Immature natural killer cell (primary cell): Measurements from ENCODE around the gene ASB13. TPM values are rescaled to one million over a fixed set of nuclear protein-coding genes. Genes with fewer than 3 reads are reported as not detected.

Experiments
- DNase-seq, 3 donors: peaks; one replicate each; pipeline ENCODE4 v3.0.0; 2022; ENCODE audit warnings: mixed read lengths in 1 of 3
- H3K27ac Mint-ChIP-seq, 6 donors: one replicate each; pipeline ENCODE4 v1.8.0; 2020; ENCODE audit warnings: mixed read lengths in 6 of 6, mild to moderate bottlenecking in 5 of 6, inconsistent platforms in 4 of 6, moderate library complexity in 3 of 6
- H3K27me3 Mint-ChIP-seq, 3 donors: one replicate each; pipeline ENCODE4 v1.8.0; 2020 to 2021; ENCODE audit warnings: low read depth in 3 of 3, mild to moderate bottlenecking in 3 of 3, mixed read lengths in 3 of 3, moderate library complexity in 3 of 3, inconsistent platforms in 1 of 3
- H3K36me3 Mint-ChIP-seq, 3 donors: one replicate each; pipeline ENCODE4 v1.8.0; 2020; ENCODE audit warnings: mixed read lengths in 3 of 3, inconsistent platforms in 2 of 3, mild to moderate bottlenecking in 2 of 3
- H3K4me1 Mint-ChIP-seq, 2 donors: one replicate each; pipeline ENCODE4 v1.8.0; 2020; ENCODE audit warnings: inconsistent platforms in 2 of 2, mild to moderate bottlenecking in 2 of 2, mixed read lengths in 2 of 2, moderate library complexity in 1 of 2
- H3K4me3 Mint-ChIP-seq, 5 donors: one replicate each; pipeline ENCODE4 v1.8.0; 2020; ENCODE audit warnings: mild to moderate bottlenecking in 5 of 5, mixed read lengths in 5 of 5, inconsistent platforms in 3 of 5, moderate library complexity in 3 of 5
- H3K9me3 Mint-ChIP-seq, 6 donors: one replicate each; pipeline ENCODE4 v1.8.0; 2020; ENCODE audit warnings: mild to moderate bottlenecking in 6 of 6, mixed read lengths in 6 of 6, inconsistent platforms in 4 of 6, moderate library complexity in 3 of 6
- polyA plus RNA-seq, 3 donors: library from polyadenylated mRNA; unstranded; fragments of 300-500 nt; fragmentation: Illumina TruSeq; gene quantifications; one replicate each; pipeline ENCODE4 v1.2.3, GENCODE V29; 2021

ASB13 gene
- 1 to 10 TPM in 2 of 3 donors, not detected in 1; 2.8 to 4.1 TPM for polyA plus RNA-seq

- peak; percentile 11 to 28 (median 25) for DNase-seq
- peak within 1 kb of the TSS in 3 of 6 donors; percentile 45 to 59 (median 46) for H3K27ac Mint-ChIP-seq
- H3K4me3 Mint-ChIP-seq, result peak within 1 kb of the TSS; percentile 87 to 94 (median 91)
- H3K9me3 Mint-ChIP-seq, result no peaks in the 10 kb centered on the region
- no peaks in the 10 kb centered on the region for H3K36me3 Mint-ChIP-seq
- peaks cover 4 to 18% (median 10%) of the 10 kb centered on the region in 3 donors for H3K27me3 Mint-ChIP-seq
- H3K4me1 Mint-ChIP-seq, result peaks cover 10 to 16% of the 10 kb centered on the region in 2 donors
These were observed at the start of gene ASB13 for GRCh38 chr10:5666008-5666840. ASB13 (minus strand) TSS chr10:5666595; CDS start chr10:5666551, 44 bp downstream.

DNA sequence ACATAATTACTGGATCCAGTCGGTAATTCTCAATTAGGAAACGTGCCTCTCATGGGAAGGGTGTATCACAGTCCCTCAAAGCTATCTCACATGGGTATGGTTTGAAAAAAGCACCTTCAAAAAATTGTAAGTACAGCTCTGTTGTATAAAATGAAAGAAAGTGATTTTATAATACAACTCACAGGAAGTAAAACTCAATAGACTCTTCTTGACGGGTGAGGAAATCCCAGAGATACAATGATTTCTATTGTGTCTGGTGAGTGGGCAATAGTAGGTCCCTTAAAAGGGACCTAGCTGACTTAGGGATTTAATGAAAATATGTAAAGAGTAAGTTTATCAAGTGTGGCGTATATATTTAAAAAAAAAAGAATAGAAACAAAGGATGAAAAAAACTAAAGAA, 45.2 kb upstream of the ASB13 start:
- no peaks in the 10 kb centered on the region for H3K36me3 Mint-ChIP-seq
- DNase-seq, result peak in 1 of 3 donors; percentile 6
- H3K27me3 Mint-ChIP-seq, result peaks cover 0 to 2% (median 1%) of the 10 kb centered on the region in 3 donors
- peak overlapping the region; percentile 73 to 84 (median 81) for H3K4me3 Mint-ChIP-seq
- no peaks in the 10 kb centered on the region for H3K9me3 Mint-ChIP-seq
- peaks cover 36 to 72% of the 10 kb centered on the region in 2 donors for H3K4me1 Mint-ChIP-seq
- H3K27ac Mint-ChIP-seq, result peak overlapping the region; percentile 76 to 90 (median 88)

- H3K27ac Mint-ChIP-seq, result peak overlapping the region; percentile 76 to 90 (median 88)
- peaks cover 0 to 2% (median 1%) of the 10 kb centered on the region in 3 donors for H3K27me3 Mint-ChIP-seq
- DNase-seq, result peak in 2 of 3 donors; percentile 7 to 10
These were observed 44.5 kb upstream of the ASB13 start for GRCh38 chr10:5710859-5711258.

GRCh38 chr10:5709865-5710264, 43.5 kb upstream of the ASB13 start:
- Mint-ChIP-seq H3K36me3 (no peaks in the 10 kb centered on the region), H3K4me1 (peaks cover 40 to 89% of the 10 kb centered on the region in 2 donors), H3K27me3 (peaks cover 0 to 2% (median 1%) of the 10 kb centered on the region in 3 donors), H3K9me3 (no peaks in the 10 kb centered on the region), H3K4me3 (peak overlapping the region in 4 of 5 donors; percentile 3 to 47 (median 30)), H3K27ac (peak overlapping the region; percentile 10 to 58 (median 48))
- DNase-seq, result no peak

More at GRCh38 chr10:5710859-5711258, 44.5 kb upstream of the ASB13 start:
- no peaks in the 10 kb centered on the region for H3K9me3 Mint-ChIP-seq
- H3K4me3 Mint-ChIP-seq, result peak overlapping the region; percentile 73 to 84 (median 81)
- H3K4me1 Mint-ChIP-seq, result peaks cover 36 to 79% of the 10 kb centered on the region in 2 donors
- no peaks in the 10 kb centered on the region for H3K36me3 Mint-ChIP-seq

DNA sequence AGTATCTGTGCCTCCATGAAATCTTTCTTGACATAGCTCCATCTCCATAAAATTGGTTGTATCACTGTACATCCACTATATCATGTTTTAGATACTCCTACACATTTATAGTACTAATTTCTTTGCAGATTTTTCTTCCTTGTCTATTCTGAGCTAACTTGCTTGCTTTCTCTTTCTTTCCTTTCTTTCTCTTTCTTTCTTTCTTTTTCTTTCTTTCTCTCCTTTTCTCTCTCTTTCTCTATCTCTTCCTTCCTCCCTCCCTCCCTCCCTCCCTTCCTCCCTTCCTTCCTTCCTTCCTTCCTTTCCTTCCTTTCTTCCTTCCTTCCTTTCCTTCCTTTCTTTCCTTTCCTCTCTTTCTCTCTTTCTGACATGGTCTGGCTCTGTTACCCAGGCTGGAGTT, 42.0 kb upstream of the ASB13 start:
- Mint-ChIP-seq H3K4me1 (peaks cover 41 to 86% of the 10 kb centered on the region in 2 donors), H3K4me3 (no peak overlapping the region), H3K27ac (no peak overlapping the region), H3K36me3 (no peaks in the 10 kb centered on the region), H3K9me3 (no peaks in the 10 kb centered on the region), H3K27me3 (peaks cover 0 to 2% (median 1%) of the 10 kb centered on the region in 3 donors)
- DNase-seq, result no peak

DNA sequence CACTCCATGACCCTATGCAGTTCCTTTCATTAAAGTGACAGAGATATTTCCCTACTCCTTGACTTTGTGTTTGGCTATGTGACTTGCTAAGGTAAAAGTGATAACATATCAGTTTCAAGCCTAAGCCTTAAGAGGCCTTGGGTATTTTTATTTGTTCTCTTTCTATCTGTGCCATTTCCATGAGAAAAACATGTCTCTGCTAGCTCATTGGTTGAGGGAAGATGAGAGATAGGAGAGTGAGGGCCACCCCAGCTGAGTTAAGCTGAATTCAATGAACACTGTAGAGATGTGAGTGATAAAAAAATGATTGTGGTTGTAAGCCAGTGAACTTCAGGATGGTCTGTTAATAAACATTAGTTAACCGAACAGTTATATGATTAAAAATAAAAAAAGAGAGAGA, 31.7 kb upstream of the ASB13 start:
- Mint-ChIP-seq H3K4me1 (peaks cover 28 to 42% of the 10 kb centered on the region in 2 donors), H3K4me3 (peak overlapping the region in 1 of 5 donors; percentile 2), H3K27me3 (no peaks in the 10 kb centered on the region), H3K27ac (peak overlapping the region in 2 of 6 donors; percentile 3 to 8), H3K36me3 (no peaks in the 10 kb centered on the region), H3K9me3 (no peaks in the 10 kb centered on the region)
- no peak for DNase-seq

- DNase-seq, result no peak
- Mint-ChIP-seq H3K36me3 (no peaks in the 10 kb centered on the region), H3K27me3 (no peaks in the 10 kb centered on the region), H3K4me1 (peaks cover 36 to 46% of the 10 kb centered on the region in 2 donors), H3K27ac (peak overlapping the region in 2 of 6 donors; percentile 15 to 26), H3K4me3 (no peak overlapping the region), H3K9me3 (no peaks in the 10 kb centered on the region)
These were observed 30.9 kb upstream of the ASB13 start for GRCh38 chr10:5697342-5697741.

DNA sequence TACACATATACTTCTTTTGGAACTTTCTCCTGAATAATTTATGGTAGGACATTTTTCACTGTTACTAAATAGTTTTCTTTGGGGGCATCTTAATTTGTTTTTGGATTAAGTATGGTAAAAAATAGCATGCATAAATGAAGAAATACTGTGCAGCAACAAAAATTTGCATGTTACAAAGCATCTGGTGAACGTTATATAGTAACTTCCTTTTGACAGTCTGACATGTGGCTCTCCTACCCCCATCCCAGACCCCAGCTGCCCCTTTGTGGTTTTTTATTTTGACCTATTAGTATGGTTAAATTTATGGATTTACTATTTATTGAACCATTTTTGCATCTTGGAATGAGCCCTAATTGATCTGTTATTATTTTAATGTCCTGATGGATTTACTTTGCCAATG, 28.2 kb upstream of the ASB13 start:
- H3K4me1 Mint-ChIP-seq, result peaks cover 54 to 57% of the 10 kb centered on the region in 2 donors
- H3K36me3 Mint-ChIP-seq, result no peaks in the 10 kb centered on the region
- no peak for DNase-seq
- no peak overlapping the region for H3K27ac Mint-ChIP-seq
- H3K9me3 Mint-ChIP-seq, result no peaks in the 10 kb centered on the region
- H3K27me3 Mint-ChIP-seq, result no peaks in the 10 kb centered on the region
- H3K4me3 Mint-ChIP-seq, result peak overlapping the region in 1 of 5 donors; percentile 5

- H3K27me3 Mint-ChIP-seq, result no peaks in the 10 kb centered on the region
- peaks cover 58 to 73% of the 10 kb centered on the region in 2 donors for H3K4me1 Mint-ChIP-seq
- H3K36me3 Mint-ChIP-seq, result no peaks in the 10 kb centered on the region
- peak overlapping the region; percentile 66 to 84 (median 76) for H3K4me3 Mint-ChIP-seq
- peak overlapping the region; percentile 80 to 91 (median 88) for H3K27ac Mint-ChIP-seq
- DNase-seq, result peak; percentile 68 to 69 (median 68)
- H3K9me3 Mint-ChIP-seq, result no peaks in the 10 kb centered on the region
These were observed 26.3 kb upstream of the ASB13 start for GRCh38 chr10:5692461-5693358.

GRCh38 chr10:5691786-5692185, 25.4 kb upstream of the ASB13 start:
- Mint-ChIP-seq H3K27me3 (no peaks in the 10 kb centered on the region), H3K27ac (peak overlapping the region in 2 of 6 donors; percentile 31 to 86), H3K4me1 (peaks cover 56 to 82% of the 10 kb centered on the region in 2 donors), H3K9me3 (no peaks in the 10 kb centered on the region), H3K36me3 (no peaks in the 10 kb centered on the region), H3K4me3 (peak overlapping the region in 4 of 5 donors; percentile 27 to 84 (median 48))
- no peak for DNase-seq

DNA sequence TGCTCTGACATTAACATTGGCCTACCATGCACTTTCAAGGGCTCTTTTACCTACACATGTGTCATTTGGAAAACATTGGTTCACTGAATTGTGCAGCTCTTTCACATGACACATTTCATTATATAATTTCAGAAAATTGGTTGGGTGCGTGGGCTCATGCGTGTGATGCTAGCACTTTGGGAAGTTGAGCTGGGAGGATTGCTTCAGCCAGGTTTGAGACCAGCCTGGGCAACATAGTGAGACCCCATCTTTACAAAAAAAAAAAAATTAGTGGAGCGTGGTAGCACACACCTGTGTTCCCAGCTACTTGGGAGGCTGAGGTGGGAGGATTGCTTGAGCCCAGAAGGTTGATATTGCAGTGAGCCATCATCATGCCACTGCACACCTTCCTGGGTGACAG, 22.2 kb upstream of the ASB13 start:
- peaks cover 60 to 83% of the 10 kb centered on the region in 2 donors for H3K4me1 Mint-ChIP-seq
- H3K27me3 Mint-ChIP-seq, result peaks cover 4 to 11% (median 10%) of the 10 kb centered on the region in 3 donors
- H3K9me3 Mint-ChIP-seq, result no peaks in the 10 kb centered on the region
- no peak overlapping the region for H3K4me3 Mint-ChIP-seq
- DNase-seq, result no peak
- no peak overlapping the region for H3K27ac Mint-ChIP-seq
- H3K36me3 Mint-ChIP-seq, result no peaks in the 10 kb centered on the region

GRCh38 chr10:5685764-5686240, 19.4 kb upstream of the ASB13 start:
- peak in 1 of 3 donors; percentile 9 for DNase-seq
- peak overlapping the region; percentile 93 to 99 (median 95) for H3K4me3 Mint-ChIP-seq
- no peaks in the 10 kb centered on the region for H3K36me3 Mint-ChIP-seq
- H3K4me1 Mint-ChIP-seq, result peaks cover 43 to 56% of the 10 kb centered on the region in 2 donors
- H3K9me3 Mint-ChIP-seq, result no peaks in the 10 kb centered on the region
- H3K27ac Mint-ChIP-seq, result peak overlapping the region; percentile 93 to 98 (median 96)
- peaks cover 6 to 14% (median 14%) of the 10 kb centered on the region in 3 donors for H3K27me3 Mint-ChIP-seq
